OCI-LY3 (cell line): ENCODE measurements around the gene NTPCR.

Source experiments
- EZH2phosphoT487 ChIP-seq: fragments of 200-600 bp; shearing (Covaris generic); IDR thresholded peaks from 2 replicates; pipeline ENCODE4 v1.6.1; 2018; ENCODE audit warnings: antibody characterized with exemption, mixed run types, low read depth
- TF ChIP-seq, protein P1 (sequence below): fragments of 200-600, 300-600 bp; sonication (generic); IDR thresholded peaks from 2 replicates; pipeline ENCODE4 v1.5.1; 2014; ENCODE audit warnings: antibody characterized with exemption, low read length, low read depth

DNA sequence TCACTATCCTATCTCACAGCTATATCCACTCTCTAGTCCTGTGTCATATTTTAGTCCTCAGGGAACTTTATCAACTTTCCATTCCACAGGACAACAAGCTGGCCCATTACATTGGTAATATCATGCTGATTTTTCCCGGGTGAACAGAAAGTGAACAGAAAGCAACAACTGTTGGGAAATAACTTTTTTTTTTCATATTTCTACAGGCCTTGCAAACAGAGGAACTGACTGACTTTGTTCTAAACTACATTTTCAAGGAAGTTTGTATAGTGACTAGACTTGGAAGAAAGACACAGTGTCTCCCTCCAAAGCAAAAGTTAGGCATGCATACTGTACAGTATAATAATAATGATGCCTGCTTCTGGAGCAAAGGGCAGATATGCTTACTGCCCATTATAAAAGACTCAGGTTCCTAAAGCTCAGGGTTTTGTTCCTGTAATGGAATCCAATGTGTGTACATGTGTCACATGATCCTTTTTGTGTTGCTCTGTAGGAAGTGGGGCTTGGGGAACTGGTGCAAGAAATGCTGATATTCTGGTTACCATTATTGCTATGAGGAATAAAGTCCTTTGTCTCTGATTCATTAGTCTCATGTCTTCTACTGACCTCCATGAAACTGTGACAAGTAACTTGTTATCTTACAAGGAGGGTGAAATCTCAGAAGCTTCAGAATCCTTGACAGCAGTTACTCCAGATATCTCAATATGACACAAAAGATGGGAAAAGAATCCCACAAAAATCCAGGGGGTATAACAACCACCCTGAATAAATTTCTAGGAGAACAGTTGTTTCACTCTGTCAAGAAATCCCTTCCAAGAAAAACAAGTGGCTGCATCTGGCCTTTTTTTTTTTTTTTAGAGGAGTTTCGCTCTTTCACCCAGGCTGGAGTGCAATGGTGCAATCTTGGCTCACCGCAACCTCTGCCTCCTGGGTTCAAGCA is 17.7 kb upstream of the NTPCR start:
- TF ChIP-seq, protein P1, sequence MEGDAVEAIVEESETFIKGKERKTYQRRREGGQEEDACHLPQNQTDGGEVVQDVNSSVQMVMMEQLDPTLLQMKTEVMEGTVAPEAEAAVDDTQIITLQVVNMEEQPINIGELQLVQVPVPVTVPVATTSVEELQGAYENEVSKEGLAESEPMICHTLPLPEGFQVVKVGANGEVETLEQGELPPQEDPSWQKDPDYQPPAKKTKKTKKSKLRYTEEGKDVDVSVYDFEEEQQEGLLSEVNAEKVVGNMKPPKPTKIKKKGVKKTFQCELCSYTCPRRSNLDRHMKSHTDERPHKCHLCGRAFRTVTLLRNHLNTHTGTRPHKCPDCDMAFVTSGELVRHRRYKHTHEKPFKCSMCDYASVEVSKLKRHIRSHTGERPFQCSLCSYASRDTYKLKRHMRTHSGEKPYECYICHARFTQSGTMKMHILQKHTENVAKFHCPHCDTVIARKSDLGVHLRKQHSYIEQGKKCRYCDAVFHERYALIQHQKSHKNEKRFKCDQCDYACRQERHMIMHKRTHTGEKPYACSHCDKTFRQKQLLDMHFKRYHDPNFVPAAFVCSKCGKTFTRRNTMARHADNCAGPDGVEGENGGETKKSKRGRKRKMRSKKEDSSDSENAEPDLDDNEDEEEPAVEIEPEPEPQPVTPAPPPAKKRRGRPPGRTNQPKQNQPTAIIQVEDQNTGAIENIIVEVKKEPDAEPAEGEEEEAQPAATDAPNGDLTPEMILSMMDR, result no peak
- no peak for TF ChIP-seq EZH2phosphoT487
